HG03108 (cell line): Measurements from ENCODE around the gene EMC6.
"Not testable (repeated sequence)": the region's sequence is repeated elsewhere in the genome, so short reads cannot be mapped to it uniquely, and the experiment has no call there.

Experiments used
- ATAC-seq: cut with Tn5 transposase; IDR thresholded peaks from one replicate; pipeline ENCODE4 v1.9.1; 2021; ENCODE audit warnings: moderate library complexity; ENCODE audit not compliant: unreplicated experiment

The EMC6 gene

GRCh38 chr17:3704931-3705717 lies 36.5 kb downstream of the EMC6 start:
- no peak for ATAC-seq

- ATAC-seq: not testable (repeated sequence)
Observed at GRCh38 chr17:3705718-3705984, 37.0 kb downstream of the EMC6 start.

- ATAC-seq: no peak
Observed at GRCh38 chr17:3708366-3708765, 39.8 kb downstream of the EMC6 start.

- ATAC-seq: peak; percentile 94
Observed at GRCh38 chr17:3710951-3711383, 42.4 kb downstream of the EMC6 start.

- ATAC-seq: no peak
Observed at GRCh38 chr17:3712811-3713463, 44.3 kb downstream of the EMC6 start.

GRCh38 chr17:3715296-3715695 lies 46.7 kb downstream of the EMC6 start:
- no peak for ATAC-seq

GRCh38 chr17:3718201-3718600 lies 49.6 kb downstream of the EMC6 start:
- no peak for ATAC-seq

- no peak for ATAC-seq
Observed at GRCh38 chr17:3719265-3719664, 50.7 kb downstream of the EMC6 start.
